B cell (primary cell): Measurements from ENCODE around the gene SHOX. TPM values are rescaled to one million over a fixed set of nuclear protein-coding genes. Genes with fewer than 3 reads are reported as not detected.

Experiments
- ATAC-seq: fragments of 200-7000 bp; cut with Tn5 transposase; one replicate; pipeline ENCODE4 v1.10.0; 2021; ENCODE audit warnings: low read depth, mild to moderate bottlenecking, moderate number of reproducible peaks, moderate library complexity
- CTCF ChIA-PET: fragments of 350-600 bp; sonication (Branson Sonifier 250); formaldehyde crosslinking; loops from one replicate; lab custom pipeline; 2021; ENCODE audit warnings: antibody characterized with exemption, inconsistent platforms; lab: Charles Lee
- POLR2A ChIA-PET: fragments of 350-600 bp; sonication (Branson Sonifier 250); formaldehyde crosslinking; loops from one replicate; lab custom pipeline; 2021; ENCODE audit warnings: antibody characterized with exemption; lab: Charles Lee
- DNase-seq: peaks from one replicate; pipeline ENCODE4 v3.0.0; 2013
- H2AFZ ChIP-seq: 2 replicates; pipeline ENCODE4 v1.6.1; 2012; ENCODE audit warnings: mild to moderate bottlenecking, low read depth, low read length; ENCODE audit not compliant: insufficient read depth, poor library complexity, severe bottlenecking
- H3K27ac ChIP-seq, 2 donors: 1 replicate in 1 of 2; 2 replicates in 1 of 2; pipeline ENCODE4 v1.5.1; 2012 to 2013; ENCODE audit warnings: low read length in 2 of 2, mild to moderate bottlenecking in 2 of 2, moderate library complexity in 1 of 2
- H3K27me3 ChIP-seq, 4 experiments: fragments of 200-600 bp in 1 of 4; sonication (generic) in 1 of 4; replicated peaks in 1 of 4; 1 replicate in 2 of 4; 2 replicates in 2 of 4; pipeline versions ENCODE4 v1.6.1 to v1.7.0; 2013 to 2016; ENCODE audit warnings: low read length in 3 of 4, mild to moderate bottlenecking in 2 of 4, mixed read lengths in 1 of 4, moderate library complexity in 1 of 4; ENCODE audit not compliant: insufficient read depth in 4 of 4, control insufficient read depth in 3 of 4; ENCODE audit errors: control extremely low read depth in 1 of 4
- H3K36me3 ChIP-seq, 2 experiments: replicated peaks in 1 of 2; 1 replicate in 1 of 2; 2 replicates in 1 of 2; pipeline versions ENCODE4 v1.6.1 to v1.7.1; 2013; ENCODE audit warnings: low read length in 1 of 2; ENCODE audit not compliant: insufficient read depth in 2 of 2, control insufficient read depth in 1 of 2; ENCODE audit errors: control extremely low read depth in 1 of 2, extremely low read depth in 1 of 2
- H3K4me1 ChIP-seq, 2 donors: fragments of 200-600 bp in 1 of 2; sonication (generic) in 1 of 2; 1 replicate in 1 of 2; 2 replicates in 1 of 2; pipeline versions ENCODE4 v1.5.1 to v1.6.1; 2013 to 2017; ENCODE audit warnings: low read length in 2 of 2; ENCODE audit not compliant: control insufficient read depth in 2 of 2, insufficient read depth in 2 of 2
- H3K4me2 ChIP-seq: replicated peaks from 2 replicates; pipeline ENCODE3; 2012; ENCODE audit warnings: mild to moderate bottlenecking, low read depth, low read length; ENCODE audit not compliant: poor library complexity, severe bottlenecking
- H3K4me3 ChIP-seq, 5 experiments: fragments of 200-600 bp in 1 of 5; sonication (generic) in 1 of 5; 1 replicate in 3 of 5; 2 replicates in 2 of 5; pipeline versions ENCODE4 v1.5.1 to v1.7.0; 2011 to 2016; ENCODE audit warnings: low read length in 4 of 5, mild to moderate bottlenecking in 4 of 5, low read depth in 2 of 5, control low read depth in 1 of 5, moderate library complexity in 1 of 5; ENCODE audit not compliant: insufficient read depth in 1 of 5; ENCODE audit errors: control extremely low read depth in 1 of 5, extremely low read depth in 1 of 5
- H3K79me2 ChIP-seq: fragments of 200-600 bp; sonication (generic); one replicate; pipeline ENCODE4 v1.6.0; 2016; ENCODE audit warnings: low read length; ENCODE audit not compliant: control insufficient read depth, insufficient read depth
- H3K9ac ChIP-seq: fragments of 200-600 bp; sonication (generic); 2 replicates; pipeline ENCODE4 v1.6.1; 2017; ENCODE audit warnings: mild to moderate bottlenecking, low read length, moderate library complexity
- H3K9me3 ChIP-seq, 3 donors: one replicate each; pipeline versions ENCODE4 v1.6.1 to v1.7.1; 2013; ENCODE audit warnings: low read length in 2 of 3; ENCODE audit not compliant: control insufficient read depth in 2 of 3, insufficient read depth in 1 of 3; ENCODE audit errors: control extremely low read depth in 1 of 3
- H4K20me1 ChIP-seq: 2 replicates; pipeline ENCODE4 v1.6.0; 2012; ENCODE audit warnings: mild to moderate bottlenecking, low read length; ENCODE audit not compliant: insufficient read depth, control insufficient read depth, poor library complexity, severe bottlenecking
- H3K27ac Mint-ChIP-seq: one replicate; pipeline ENCODE4 v1.8.0; 2021; ENCODE audit warnings: mixed read lengths
- H3K27me3 Mint-ChIP-seq: one replicate; pipeline ENCODE4 v1.8.0; 2021; ENCODE audit warnings: mixed read lengths
- H3K4me1 Mint-ChIP-seq: one replicate; pipeline ENCODE4 v1.8.0; 2021; ENCODE audit warnings: mixed read lengths
- H3K4me3 Mint-ChIP-seq: one replicate; pipeline ENCODE4 v1.8.0; 2021; ENCODE audit warnings: mixed read lengths
- H3K9me3 Mint-ChIP-seq: one replicate; pipeline ENCODE4 v1.8.0; 2022; ENCODE audit warnings: mixed read lengths; ENCODE audit not compliant: insufficient read depth
- EZH2 ChIP-seq: IDR thresholded peaks from 2 replicates; pipeline ENCODE4 v1.6.1; 2012; ENCODE audit warnings: borderline replicate concordance, low read depth, mild to moderate bottlenecking, moderate library complexity, low read length; ENCODE audit not compliant: insufficient read depth, poor library complexity, severe bottlenecking
- WGBS: methylation state at CpG from one replicate; pipeline ENCODE4 v1.1.5; 2013; ENCODE audit warnings: missing lambda C conversion rate; ENCODE audit not compliant: insufficient coverage; 5-methylcytosine and 5-hydroxymethylcytosine counted together
- intact Hi-C: fragments of 100-400 bp; cut with micrococcal nuclease; formaldehyde crosslinking; loops from one replicate; pipeline ENCODE4 v1.10.0; 2022
- polyA plus RNA-seq: library from polyadenylated mRNA; depleted of rRNA; stranded (reverse); fragments of >200 nt; gene quantifications from 2 replicates; pipeline ENCODE4 v1.2.3, GENCODE V29; 2012
- total RNA-seq, 2 donors: library from RNA; stranded (reverse); fragments of 120-200 nt in 1 of 2; gene quantifications; 1 replicate in 1 of 2; 2 replicates in 1 of 2; pipeline versions ENCODE4 v1.2.3 to v1.2.4, GENCODE V29; 2013 to 2022
- TF ChIP-seq, protein P1 (sequence below): fragments of 200-600 bp; IDR thresholded peaks from one replicate; pipeline ENCODE4 v1.8.0; 2022; ENCODE audit warnings: antibody characterized with exemption, mild to moderate bottlenecking

Gene SHOX
- total and polyA plus RNA-seq, 2 donors (not counting 1 experiment from before 2014, with no cell fraction given), result not detected

DNA sequence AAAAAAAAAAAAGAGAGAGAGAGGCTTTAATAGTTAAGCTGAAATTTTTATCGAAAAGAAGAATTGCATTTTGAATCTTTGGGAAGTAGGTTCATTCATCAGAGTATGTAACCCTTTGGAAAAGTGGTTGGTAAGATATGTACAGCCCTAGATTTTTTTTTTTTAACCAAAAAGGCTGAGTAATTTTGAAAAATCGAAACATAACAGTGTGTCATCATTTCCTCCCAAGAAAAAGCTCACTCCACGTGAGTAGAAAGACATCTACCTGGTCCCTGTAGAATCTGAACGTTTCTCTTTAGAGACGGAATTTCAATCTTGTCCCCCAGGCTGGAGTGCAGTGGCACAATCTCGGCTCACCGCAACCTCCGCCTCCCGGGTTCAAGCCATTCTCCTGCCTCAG lies 16.2 kb downstream of the SHOX start:
- Histone ChIP-seq H3K4me2 (no peak overlapping the region), H3K36me3 (no peaks in the 10 kb centered on the region), H3K9me3 (no peaks in the 10 kb centered on the region), H3K9ac (no peak overlapping the region), H3K79me2 (no peaks in the 10 kb centered on the region), H3K27me3 (peaks cover 0 to 10% (median 0%) of the 10 kb centered on the region in 4 experiments), H3K4me1 (no peaks in the 10 kb centered on the region), H4K20me1 (no peaks in the 10 kb centered on the region), H2AFZ (no peak overlapping the region), H3K4me3 (no peak overlapping the region), H3K27ac (no peak overlapping the region)
- H3K9me3 Mint-ChIP-seq, result no peaks in the 10 kb centered on the region
- no peak for TF ChIP-seq EZH2
- TF ChIP-seq, protein P1, sequence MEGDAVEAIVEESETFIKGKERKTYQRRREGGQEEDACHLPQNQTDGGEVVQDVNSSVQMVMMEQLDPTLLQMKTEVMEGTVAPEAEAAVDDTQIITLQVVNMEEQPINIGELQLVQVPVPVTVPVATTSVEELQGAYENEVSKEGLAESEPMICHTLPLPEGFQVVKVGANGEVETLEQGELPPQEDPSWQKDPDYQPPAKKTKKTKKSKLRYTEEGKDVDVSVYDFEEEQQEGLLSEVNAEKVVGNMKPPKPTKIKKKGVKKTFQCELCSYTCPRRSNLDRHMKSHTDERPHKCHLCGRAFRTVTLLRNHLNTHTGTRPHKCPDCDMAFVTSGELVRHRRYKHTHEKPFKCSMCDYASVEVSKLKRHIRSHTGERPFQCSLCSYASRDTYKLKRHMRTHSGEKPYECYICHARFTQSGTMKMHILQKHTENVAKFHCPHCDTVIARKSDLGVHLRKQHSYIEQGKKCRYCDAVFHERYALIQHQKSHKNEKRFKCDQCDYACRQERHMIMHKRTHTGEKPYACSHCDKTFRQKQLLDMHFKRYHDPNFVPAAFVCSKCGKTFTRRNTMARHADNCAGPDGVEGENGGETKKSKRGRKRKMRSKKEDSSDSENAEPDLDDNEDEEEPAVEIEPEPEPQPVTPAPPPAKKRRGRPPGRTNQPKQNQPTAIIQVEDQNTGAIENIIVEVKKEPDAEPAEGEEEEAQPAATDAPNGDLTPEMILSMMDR, result no peak
- H3K27me3 Mint-ChIP-seq, result peaks cover 12% of the 10 kb centered on the region
- ChIA-PET CTCF (no interaction called here), POLR2A (no interaction called here)
- WGBS, result 97% methylated on average over 4 of the region's 9 CpGs
- H3K27ac Mint-ChIP-seq, result no peak overlapping the region
- H3K4me3 Mint-ChIP-seq, result no peak overlapping the region
- H3K4me1 Mint-ChIP-seq, result no peaks in the 10 kb centered on the region
- DNase-seq (no peak), ATAC-seq (no peak)
- intact Hi-C loops, result no loop called here

DNA sequence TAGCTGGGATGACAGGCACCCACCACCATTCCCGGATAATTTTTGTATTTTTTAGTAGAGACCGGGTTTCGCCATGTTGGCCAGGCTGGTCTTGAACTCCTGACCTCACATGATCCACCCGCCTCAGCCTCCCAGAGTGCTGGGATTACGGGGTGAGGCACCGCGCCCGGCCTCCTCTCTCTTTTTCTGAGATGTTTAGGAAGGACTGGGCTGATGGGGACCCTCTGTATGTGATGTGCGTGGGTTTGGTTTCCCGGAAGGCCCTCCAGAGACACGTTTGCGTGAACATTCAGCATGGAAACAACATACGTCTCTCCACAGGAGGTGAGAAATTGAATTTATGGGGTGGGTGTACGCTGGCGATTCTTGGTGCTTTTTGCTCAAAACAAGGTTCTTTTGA lies 18.6 kb downstream of the SHOX start:
- intact Hi-C loops, result no loop called here
- Mint-ChIP-seq H3K27me3 (peaks cover 12% of the 10 kb centered on the region), H3K4me3 (no peak overlapping the region), H3K4me1 (no peaks in the 10 kb centered on the region), H3K27ac (no peak overlapping the region), H3K9me3 (no peaks in the 10 kb centered on the region)
- Histone ChIP-seq H3K27me3 (peaks cover 0 to 3% (median 0%) of the 10 kb centered on the region in 4 experiments), H3K4me3 (no peak overlapping the region), H4K20me1 (no peaks in the 10 kb centered on the region), H3K9me3 (no peaks in the 10 kb centered on the region), H3K4me2 (no peak overlapping the region), H3K79me2 (no peaks in the 10 kb centered on the region), H2AFZ (no peak overlapping the region), H3K4me1 (no peaks in the 10 kb centered on the region), H3K9ac (no peak overlapping the region), H3K36me3 (no peaks in the 10 kb centered on the region), H3K27ac (no peak overlapping the region)
- ChIA-PET POLR2A (no interaction called here), CTCF (no interaction called here)
- TF ChIP-seq EZH2, result no peak
- TF ChIP-seq, protein P1, result no peak
- WGBS, result 87% methylated on average over 14 of the region's 15 CpGs
- DNase-seq (no peak), ATAC-seq (no peak)
